ENCODE measurements around the gene UNK. TPM values are rescaled to one million over a fixed set of nuclear protein-coding genes. Genes with fewer than 3 reads are reported as not detected.

Gene UNK
- total and polyA plus RNA-seq, 9 of the 15 experiments (the other 6 are each of a cell fraction or from before 2014, with no cell fraction given), result 12.8 to 38.6 (median 24.8) TPM

- TF ChIP-seq ELK3 (CRISPR knock-in tag; IDR thresholded peaks at IDR 0.05) (no peak), EGR1 (conservative IDR thresholded peaks at IDR 0.05) (no peak), SMAD1 (IDR thresholded peaks at IDR 0.05; ENCODE audit: low read depth, low read length, partially characterized antibody) (no peak), GMEB1 (CRISPR knock-in tag; IDR thresholded peaks at IDR 0.05) (no peak), BHLHE40 (IDR thresholded peaks at IDR 0.05; ENCODE audit: low read length) (no peak), HNRNPUL1 (IDR thresholded peaks at IDR 0.05; ENCODE audit: low read length) (no peak), KDM2B (CRISPR knock-in tag; IDR thresholded peaks at IDR 0.05) (no peak), LCOR (CRISPR knock-in tag; IDR thresholded peaks at IDR 0.05) (no peak), SMARCA4 (IDR thresholded peaks at IDR 0.05) (no peak), NRF1 (conservative IDR thresholded peaks at IDR 0.05 in 1 of 2, IDR thresholded peaks at IDR 0.05 in 1 of 2) (no peak), RBFOX2 (IDR thresholded peaks at IDR 0.05; ENCODE audit: low read depth, low read length) (peak; percentile 60), ZNF449 (CRISPR knock-in tag; IDR thresholded peaks at IDR 0.05) (no peak), MTF1 (CRISPR knock-in tag; IDR thresholded peaks at IDR 0.05; ENCODE audit: borderline replicate concordance) (no peak), ETV1 (tag; conservative IDR thresholded peaks at IDR 0.05; ENCODE audit: low read depth) (no peak), ZNF146 (CRISPR knock-in tag; IDR thresholded peaks at IDR 0.05; ENCODE audit: unreplicated experiment) (no peak), ZNF830 (CRISPR knock-in tag; IDR thresholded peaks at IDR 0.05) (no peak), ESRRA (IDR thresholded peaks at IDR 0.05; ENCODE audit: borderline replicate concordance, low read depth) (no peak), RERE (CRISPR knock-in tag; IDR thresholded peaks at IDR 0.05; ENCODE audit: borderline replicate concordance) (no peak), CHCHD3 (CRISPR knock-in tag; IDR thresholded peaks at IDR 0.05) (no peak)
These were observed 45.8 kb downstream of the UNK start (continued) for GRCh38 chr17:75830164-75831031.
